Skin of body (tissue), 2 donors: ENCODE data around the gene PAX2. TPM values are rescaled to one million over a fixed set of nuclear protein-coding genes. Genes with fewer than 3 reads are reported as not detected.

Source experiments
- DNase-seq: peaks from one replicate; lab custom pipeline; 2025; lab: John Stamatoyannopoulos, UW
- total RNA-seq: library from RNA; depleted of rRNA; stranded (reverse); fragments of >200 nt; gene quantifications from one replicate; pipeline ENCODE4 v1.2.3, GENCODE V29; 2014

Gene PAX2
- total RNA-seq, 1 donor from 2014 or later = not detected

DNA sequence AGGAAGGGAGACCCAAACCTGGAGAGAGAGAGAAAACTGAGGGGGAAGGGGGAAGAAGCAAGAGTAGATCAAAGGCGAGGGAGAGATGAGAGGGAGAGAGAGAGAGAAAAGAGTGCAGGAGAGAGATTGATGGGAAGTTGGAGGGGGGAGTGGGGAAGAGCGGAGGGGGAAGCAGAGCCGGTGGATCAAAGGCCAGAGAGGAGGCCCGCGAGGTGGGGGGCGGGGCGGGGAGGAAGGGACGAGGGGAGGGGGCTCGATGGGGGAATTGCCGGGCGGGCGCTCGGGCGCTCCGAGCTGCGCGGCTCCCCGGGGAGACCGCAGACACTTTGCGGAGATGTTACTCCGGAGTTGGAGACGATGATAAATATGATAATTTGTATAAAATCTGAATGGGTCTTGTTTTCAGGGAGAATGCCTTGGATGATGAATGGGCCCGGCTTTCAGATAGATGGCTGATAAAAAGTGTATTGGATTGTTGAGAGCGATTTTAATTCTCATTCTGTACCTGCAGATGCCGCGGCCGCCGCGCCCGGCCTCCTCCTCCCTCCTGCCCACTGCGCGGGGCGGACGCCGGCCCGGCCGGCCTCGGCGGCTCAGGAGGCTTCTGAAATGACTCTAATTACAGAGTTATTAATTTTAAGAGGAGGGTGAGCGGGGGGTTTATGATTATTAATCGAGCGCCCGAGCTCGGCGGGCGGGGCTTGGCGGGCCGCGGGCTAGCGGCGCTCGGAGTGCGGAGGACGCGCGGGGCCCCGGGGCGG, 21.4 kb upstream of the PAX2 start:
- no peak for DNase-seq

GRCh38 chr10:100724531-100725027, 20.8 kb upstream of the PAX2 start:
- DNase-seq = no peak

GRCh38 chr10:100725071-100725471, 20.3 kb upstream of the PAX2 start:
- DNase-seq = no peak

DNA sequence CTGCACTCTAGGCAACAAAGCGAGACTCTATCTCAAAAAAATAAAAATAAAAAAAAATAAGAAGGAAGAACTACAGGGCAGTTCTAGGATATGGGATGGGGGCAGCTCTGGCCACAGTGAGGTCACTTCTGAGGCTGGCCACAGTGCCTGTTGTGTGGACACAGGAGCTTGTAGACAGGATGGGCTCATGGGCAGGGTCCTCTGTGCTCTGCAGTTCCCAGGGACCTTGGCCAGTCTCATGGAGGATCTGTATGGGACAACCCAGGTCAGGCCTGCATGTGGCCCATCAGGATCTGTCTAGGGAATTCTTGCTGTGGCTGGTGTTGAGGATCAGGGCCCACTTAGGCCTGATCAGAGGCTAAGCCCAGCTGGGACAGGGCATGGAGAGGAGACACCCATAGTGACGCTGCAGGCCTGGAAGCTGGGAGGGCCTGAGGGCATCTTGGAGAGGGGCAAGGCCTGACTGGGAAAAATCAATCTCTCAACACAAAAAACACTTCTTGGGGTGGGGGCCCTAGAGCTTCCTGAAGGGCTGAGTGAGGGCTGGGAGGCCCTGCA, 19.4 kb upstream of the PAX2 start:
- DNase-seq = no peak

DNA sequence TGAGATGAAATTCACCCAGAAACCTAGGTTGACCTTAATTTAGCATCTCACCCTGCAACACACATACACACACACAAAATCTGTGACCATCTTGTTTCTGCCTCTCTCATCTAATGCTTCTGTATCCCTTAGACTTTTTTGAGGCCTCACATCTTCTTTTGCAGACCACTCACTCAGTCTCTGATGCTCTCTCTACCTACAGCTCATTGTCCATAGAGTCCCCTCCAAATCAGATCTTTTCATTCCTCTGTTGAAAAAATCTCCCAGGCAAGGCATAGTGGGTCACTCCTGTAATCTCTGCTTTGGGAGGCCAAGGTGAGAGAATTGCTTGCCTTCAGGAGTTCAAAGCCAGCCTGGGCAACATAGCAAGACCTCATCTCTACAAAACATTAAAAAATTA, 17.6 kb upstream of the PAX2 start:
- DNase-seq = no peak

DNA sequence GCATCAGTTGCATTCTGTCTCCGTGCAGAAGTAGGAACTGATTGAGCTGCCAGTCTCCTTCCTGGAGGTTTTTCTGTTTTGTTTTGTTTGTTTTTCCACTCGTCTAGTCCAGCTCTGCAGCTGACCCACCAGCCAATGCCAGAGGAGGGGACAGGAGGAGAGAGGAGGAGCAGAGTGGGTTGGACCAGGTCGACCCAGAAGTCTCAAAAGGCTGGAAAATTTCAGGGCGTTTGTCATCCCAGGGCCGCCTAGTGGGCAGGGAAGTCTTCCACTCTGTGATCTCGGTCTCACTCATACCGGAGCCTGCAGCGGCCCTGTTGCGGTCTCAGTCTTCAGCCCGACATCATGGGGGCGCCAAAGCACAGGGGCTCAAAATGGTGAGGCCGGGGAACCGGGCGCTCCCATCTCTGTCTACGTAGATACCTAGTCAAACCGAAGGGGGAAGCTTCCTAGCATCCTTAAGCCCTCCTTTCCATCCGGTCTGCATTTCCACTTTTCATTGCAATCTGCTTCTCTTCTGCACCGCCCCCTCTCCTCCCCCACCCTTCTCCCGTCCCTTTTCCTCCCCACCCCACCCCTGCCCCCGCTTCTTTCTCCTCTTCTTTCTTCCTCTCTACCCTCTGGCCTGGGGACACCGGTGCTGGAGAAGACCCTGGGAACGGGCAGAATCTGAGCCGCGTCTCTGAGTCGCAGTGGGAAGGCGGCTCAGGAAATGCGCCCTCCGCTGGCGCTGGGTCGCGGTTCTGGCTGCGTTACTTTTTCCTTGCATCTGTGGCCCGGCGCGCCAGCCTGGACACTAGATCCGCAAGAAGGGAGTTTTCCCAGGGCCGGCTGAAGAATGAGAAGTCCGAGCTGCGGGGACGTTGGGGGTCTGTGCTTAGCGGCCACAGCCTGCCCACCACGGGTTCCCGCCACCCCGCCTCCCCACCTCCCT, 16.2 kb upstream of the PAX2 start:
- no peak for DNase-seq

DNA sequence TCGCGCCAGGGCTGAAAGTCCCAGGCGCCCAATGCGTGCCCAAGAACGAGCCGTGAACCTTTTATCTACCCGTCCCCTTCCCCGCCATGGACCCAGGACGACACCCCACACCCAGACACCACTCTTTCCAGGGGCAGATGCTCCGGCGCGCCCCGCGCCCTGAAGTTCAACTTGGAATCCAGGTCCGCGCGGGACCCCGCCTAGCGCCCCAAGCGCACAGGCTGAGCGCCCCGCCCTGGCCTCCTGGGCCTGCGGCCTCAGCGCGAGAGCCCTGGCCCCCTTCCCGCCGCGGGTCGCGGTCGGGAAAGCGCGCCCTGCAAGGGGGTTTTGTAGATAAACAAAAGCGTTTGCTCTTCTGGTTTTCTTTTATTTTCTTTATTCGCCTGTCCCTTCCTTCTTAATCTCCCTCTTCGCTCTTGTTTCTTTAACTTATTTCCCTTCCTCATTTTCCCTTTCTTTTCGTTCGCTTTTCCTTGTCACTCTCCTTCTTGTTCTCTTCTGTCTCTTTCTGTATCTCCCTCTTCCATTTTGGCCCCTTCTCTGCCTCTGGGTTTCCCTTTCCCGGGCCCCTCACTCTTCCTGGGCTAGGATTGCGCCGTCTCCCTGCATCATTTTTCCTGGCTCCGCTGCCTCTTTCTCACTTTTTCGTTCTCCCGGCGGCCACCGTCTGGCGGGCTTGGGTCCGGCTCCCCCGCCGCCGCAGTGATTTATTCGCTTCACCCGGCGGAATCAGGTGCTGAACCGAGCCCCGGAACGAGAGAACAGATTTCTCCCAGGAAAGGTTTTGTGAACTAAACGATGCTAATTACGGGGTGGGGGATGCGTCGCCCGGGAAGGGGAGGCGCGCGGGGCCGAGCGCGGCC, 15.3 kb upstream of the PAX2 start:
- no peak for DNase-seq

DNA sequence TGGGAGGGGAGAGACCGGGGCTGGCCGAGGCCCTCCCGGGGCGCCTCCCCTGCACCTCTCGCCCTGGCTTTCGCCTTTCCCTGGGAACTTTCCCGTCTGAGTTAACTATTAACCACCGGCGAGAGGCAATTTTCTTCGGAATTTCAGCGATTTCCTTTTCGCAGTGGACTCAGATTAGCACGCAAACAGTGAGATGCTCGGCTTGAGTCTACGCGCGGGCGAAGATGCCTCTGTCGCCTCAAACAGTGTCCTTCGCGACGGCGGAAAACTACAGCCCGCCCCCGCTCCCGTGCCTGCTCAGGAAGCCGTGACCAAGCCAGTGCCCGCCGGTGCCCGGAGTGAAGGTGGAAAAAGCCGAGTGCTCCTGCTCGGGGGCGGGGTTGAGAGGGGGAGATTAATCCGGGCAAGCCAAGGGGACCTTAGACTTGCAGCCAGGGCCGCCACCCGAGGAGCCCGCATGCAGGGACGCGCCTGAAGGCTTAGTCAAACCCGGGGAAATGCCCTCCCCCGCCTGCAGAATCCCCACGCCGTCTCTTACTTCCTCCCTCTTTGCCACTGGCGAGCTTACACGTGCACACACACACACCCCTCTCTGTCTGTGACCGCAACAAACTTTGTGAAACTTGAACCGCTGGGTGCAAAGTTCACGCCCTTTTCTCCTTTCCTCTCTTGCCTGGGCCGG, 14.5 kb upstream of the PAX2 start:
- no peak for DNase-seq

GRCh38 chr10:100731407-100732240, 13.8 kb upstream of the PAX2 start:
- no peak for DNase-seq

DNA sequence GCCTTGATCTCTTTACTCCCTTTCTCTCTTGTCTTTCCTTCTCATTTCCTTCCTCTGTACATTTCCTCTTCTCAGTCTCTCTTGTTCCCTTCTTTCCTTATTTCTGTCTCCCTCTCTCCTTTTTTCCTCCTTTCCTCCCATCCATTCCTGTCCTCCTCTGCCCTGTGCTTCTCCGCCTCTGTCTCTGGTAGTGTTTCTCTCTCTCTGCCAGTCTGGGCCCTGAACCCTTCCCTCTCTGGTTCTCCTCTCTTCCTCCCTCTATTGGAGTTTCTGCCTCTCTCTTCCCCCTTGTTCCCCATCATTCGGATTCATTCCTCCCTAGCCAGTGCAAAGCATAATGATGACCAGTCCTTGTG, 13.2 kb upstream of the PAX2 start:
- DNase-seq = no peak

DNA sequence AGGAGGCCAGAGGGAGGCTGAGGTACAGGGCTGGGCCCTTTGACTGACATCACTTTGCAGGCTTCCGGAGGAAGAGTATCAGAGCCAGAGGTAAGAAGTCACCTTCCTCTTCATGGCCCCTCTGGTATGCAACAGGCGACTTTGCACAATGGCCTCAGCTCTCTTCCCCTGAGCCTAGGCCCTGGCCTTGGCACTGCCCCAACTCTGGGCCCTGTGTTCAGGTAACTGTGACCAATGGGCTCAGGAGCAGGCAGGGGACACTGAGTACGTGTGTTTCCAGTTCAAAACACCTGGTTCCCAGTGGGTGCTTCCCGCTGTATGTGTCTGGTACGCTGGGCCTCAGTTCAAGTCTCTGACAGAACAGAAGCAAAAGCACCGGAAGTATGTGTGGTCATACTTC, 12.1 kb upstream of the PAX2 start:
- no peak for DNase-seq

DNA sequence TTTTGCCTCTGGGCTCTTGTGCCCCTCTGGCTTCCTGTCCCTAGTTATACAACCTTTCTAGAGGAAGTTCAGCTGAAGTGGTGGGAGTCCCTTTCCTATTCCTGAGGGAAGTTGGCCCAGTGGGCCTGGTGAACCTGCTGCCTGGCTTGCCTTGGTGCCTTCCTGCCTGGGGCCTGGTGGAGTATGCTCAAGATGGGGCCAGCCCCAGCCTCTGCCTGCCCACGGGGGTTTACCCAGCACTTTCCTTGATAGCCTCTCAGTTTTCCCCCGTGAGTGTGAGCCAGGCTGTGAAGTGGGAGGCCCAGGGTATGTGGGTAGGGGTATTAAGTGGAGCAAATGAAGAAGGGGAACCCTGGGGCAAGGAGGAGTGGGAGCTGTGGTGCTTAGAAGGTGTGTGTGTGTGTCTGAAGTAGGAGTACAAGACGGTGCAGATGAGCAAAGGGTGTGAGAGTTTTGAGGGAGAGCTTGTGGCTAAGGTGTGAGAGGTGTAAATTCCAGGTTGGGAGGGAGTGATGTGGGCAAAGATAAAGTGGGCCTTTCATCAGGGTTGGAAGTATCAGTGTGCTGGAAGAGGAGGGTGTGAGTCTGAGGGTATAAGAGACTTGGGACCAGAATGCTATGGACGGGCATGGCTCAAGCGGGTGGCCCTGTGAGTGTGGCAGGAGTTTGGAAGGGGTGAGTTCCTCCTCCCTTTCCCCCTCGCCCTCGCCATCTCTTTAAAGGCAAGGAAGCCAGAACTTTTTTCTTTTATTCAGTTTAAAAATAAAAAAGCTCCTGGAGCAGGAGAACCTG, 10.9 kb upstream of the PAX2 start:
- DNase-seq = no peak

DNA sequence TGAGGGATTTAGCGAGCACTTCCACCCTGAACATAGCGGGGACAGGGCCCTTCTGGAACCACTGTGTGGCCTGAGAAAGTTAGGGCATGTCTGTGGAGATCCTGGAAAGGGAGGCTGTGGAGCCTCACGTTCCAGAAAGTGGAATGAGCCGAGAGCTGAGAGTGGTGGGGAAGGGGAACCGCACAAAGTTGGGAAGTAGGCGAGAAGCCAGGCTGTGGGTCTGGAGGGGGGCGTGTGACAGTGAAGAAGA, 10.4 kb upstream of the PAX2 start:
- DNase-seq = no peak

DNA sequence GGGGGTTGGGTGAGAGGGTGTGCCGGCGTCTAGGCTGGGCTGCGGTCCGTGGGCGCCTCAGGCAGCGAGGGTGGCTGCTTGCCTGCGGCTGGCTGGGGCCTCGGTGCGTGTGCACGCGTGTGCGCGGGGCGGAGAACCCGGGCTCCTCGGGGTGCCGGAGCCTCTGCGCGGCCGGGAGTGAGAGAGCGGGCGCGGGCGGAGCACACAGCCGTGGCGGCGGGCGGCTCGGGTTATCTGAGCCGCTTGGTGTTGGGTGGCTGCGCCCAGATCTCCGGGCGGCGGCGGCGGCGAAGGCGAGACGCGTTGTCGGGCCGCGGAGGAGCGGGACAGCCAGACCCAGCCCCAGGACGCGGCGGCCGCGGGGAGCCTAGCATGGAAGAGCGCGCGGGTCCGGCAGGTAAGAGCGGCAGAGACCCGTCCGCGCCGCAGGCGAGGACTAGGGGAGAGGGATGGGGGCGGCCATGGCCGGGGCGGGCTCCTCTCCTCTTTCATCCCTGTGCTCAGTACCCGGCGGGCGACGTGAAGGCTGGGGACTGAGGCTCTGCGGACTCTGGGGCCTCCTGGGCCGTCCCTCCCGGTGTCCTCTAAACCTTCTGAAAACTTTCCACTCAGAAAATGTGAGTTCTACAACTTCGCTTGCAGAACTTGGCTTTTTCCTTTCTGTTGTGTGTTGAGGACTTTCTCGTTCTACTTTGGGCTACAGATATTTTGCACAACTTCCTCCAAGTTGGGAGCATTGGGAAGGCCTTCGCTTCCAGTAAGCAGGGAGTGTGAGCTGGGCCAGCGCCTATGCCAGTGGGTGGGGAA, 9.8 kb upstream of the PAX2 start:
- DNase-seq = no peak

DNA sequence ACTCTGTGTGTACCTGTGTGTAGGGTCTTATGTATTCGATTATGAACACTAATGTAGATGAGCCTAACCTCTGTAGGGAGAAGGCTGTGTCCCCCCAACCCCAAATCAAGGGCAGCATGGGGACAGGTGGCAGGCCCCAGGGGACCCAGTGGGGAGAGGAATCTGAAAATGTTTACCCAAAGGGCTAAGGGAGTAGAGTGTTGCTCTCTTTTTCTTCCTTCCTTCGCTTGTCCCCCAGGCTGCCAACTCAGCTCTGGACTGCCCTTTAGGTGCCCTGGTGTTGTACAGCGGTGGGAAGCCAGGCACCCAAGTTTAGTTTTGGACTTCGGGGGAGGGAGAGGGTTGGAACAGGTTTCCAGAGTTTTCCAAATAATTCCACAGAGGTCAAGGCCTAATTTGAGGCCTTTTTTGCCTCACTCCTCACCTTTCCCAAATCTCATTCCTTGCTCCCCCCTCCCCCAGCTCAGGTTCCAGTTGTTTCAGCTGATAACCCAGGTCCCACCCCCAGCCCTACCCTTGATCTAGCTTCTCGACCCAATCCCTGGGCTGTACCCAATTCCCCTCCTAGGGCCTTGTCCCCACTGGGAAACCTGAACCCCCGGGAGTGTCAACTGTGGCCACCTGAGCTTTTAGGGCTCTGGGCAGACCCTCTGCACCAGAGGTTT, 9.1 kb upstream of the PAX2 start:
- DNase-seq = no peak

DNA sequence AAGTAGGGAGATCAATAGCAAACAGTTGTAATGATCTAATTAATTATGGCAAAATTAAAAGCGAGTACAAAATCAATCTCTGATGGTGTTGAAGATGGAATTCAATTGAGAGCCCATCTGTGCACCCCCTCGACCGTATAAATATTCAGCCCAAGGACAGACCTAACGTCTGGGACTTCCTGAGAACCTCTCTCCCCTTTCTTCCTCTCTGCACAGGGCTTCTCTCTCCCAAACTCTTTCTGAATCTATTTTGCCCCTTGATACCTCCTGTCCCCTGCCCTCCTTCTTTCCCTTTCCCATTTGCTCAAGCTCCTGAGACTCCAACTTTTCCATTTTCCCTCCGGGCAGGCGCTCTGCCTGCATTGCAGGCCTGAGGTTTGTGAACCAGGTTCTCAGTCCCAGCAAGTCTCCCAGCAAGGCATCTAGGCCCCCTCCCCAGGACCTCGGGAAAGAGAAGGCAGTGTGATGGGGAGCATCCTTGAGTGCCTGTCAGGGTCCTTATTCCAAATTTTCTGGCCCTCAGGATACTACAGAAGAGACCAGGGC, 8.5 kb upstream of the PAX2 start:
- DNase-seq = no peak

- no peak for DNase-seq
Measured at GRCh38 chr10:100737355-100738054, 7.9 kb upstream of the PAX2 start.
